Measurements from ENCODE around the gene MTRFR. TPM values are rescaled to one million over a fixed set of nuclear protein-coding genes. Genes with fewer than 3 reads are reported as not detected.

MTRFR gene
- total RNA-seq, 1 donor, result 12.8 TPM

- DNase-seq (ENCODE audit: low read depth), result no peak
- TF ChIP-seq CTCF (IDR thresholded peaks at IDR 0.05; ENCODE audit: insufficient read depth, low read length), result no peak
- no peak overlapping the region for H3K4me3 ChIP-seq (ENCODE audit: low read depth, low read length)
Observed at GRCh38 chr12:123286652-123287373, 53.6 kb downstream of the MTRFR start.

DNA sequence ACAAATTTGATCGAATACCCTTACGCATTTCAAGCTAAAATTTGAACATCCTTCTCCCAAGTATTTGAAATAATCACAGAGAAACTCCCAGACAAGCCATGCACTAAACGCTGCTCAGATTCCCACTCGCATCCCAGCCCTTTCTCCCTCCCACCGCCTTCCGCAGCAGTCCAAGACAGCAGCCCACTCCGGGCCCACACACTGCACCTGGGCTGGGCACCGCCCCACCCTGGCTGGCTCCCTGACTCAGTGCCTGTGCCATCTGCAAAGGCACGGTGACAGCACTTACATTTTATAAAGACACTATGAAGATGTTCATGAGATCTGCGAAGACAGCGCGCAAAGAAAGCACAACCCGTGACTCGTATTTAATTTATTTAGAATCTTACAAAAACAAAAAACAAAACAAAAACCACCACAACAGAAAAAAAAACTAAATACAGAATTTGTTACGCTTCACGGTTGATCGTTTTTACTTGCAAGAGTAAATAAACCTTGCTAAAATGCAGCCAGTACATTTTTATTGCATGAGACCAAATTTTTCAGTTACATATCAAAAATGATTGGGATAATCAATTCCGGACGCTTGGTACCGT is 55.6 kb downstream of the MTRFR start:
- no peak for DNase-seq (ENCODE audit: low read depth)
- H3K4me3 ChIP-seq (ENCODE audit: low read depth, low read length), result no peak overlapping the region
- TF ChIP-seq CTCF (IDR thresholded peaks at IDR 0.05; ENCODE audit: insufficient read depth, low read length), result no peak

- no peak overlapping the region for H3K4me3 ChIP-seq (ENCODE audit: low read depth, low read length)
- no peak for TF ChIP-seq CTCF (IDR thresholded peaks at IDR 0.05; ENCODE audit: insufficient read depth, low read length)
- DNase-seq (ENCODE audit: low read depth), result no peak
Observed at GRCh38 chr12:123289911-123290310, 56.7 kb downstream of the MTRFR start.

- no peak for DNase-seq (ENCODE audit: low read depth)
- TF ChIP-seq CTCF (IDR thresholded peaks at IDR 0.05; ENCODE audit: insufficient read depth, low read length), result no peak
- no peak overlapping the region for H3K4me3 ChIP-seq (ENCODE audit: low read depth, low read length)
Observed at GRCh38 chr12:123293178-123293760, 60.0 kb downstream of the MTRFR start.

- no peak overlapping the region for H3K4me3 ChIP-seq (ENCODE audit: low read depth, low read length)
- no peak for TF ChIP-seq CTCF (IDR thresholded peaks at IDR 0.05; ENCODE audit: insufficient read depth, low read length)
- no peak for DNase-seq (ENCODE audit: low read depth)
Observed at GRCh38 chr12:123305136-123305535, 71.9 kb downstream of the MTRFR start.

GRCh38 chr12:123306200-123306599 is 73.0 kb downstream of the MTRFR start:
- no peak for TF ChIP-seq CTCF (IDR thresholded peaks at IDR 0.05; ENCODE audit: insufficient read depth, low read length)
- H3K4me3 ChIP-seq (ENCODE audit: low read depth, low read length), result no peak overlapping the region
- no peak for DNase-seq (ENCODE audit: low read depth)

Small RNAs within 50 kb of the gene (small RNA-seq; reads per million reads assigned to genes)
- gene RNA5SP375, result not detected

Other genes with a start within 250 kb of the MTRFR start
- 4.1 and 6.6 TPM in 2 replicates for gene PITPNM2, start 82.3 kb upstream of the MTRFR start, total RNA-seq (ENCODE audit: low replicate concordance)
- 27.4 and 68.9 TPM in 2 replicates for gene MPHOSPH9, start 295 bp upstream of the MTRFR start, total RNA-seq (ENCODE audit: low replicate concordance)
- 85.5 and 356 TPM in 2 replicates for gene CDK2AP1, start 38.4 kb downstream of the MTRFR start, total RNA-seq (ENCODE audit: low replicate concordance)
- 38.6 and 70.6 TPM in 2 replicates for gene SBNO1, start 131.4 kb downstream of the MTRFR start, total RNA-seq (ENCODE audit: low replicate concordance)
- 46.5 and 63.1 TPM in 2 replicates for gene KMT5A, start 150.7 kb downstream of the MTRFR start, total RNA-seq (ENCODE audit: low replicate concordance)
- gene RILPL2, start 203.2 kb downstream of the MTRFR start, total RNA-seq (ENCODE audit: low replicate concordance), result 3.6 and 7.4 TPM in 2 replicates
- 15.7 and 37.7 TPM in 2 replicates for gene SNRNP35, start 224.7 kb downstream of the MTRFR start, total RNA-seq (ENCODE audit: low replicate concordance)